HEK293 (cell line): ENCODE measurements around the gene COL5A1.

ENCODE experiments used
- BCL6B ChIP-seq: fragments of 450-650 bp; formaldehyde crosslinking; IDR thresholded peaks from 2 replicates; pipeline ENCODE4 v1.5.1; 2017; ENCODE audit warnings: missing biosample characterization, missing genetic modification characterization
- KLF17 ChIP-seq: fragments of 450-650 bp; formaldehyde crosslinking; IDR thresholded peaks from 2 replicates; pipeline ENCODE4 v1.5.1; 2016; ENCODE audit warnings: missing biosample characterization, missing genetic modification characterization
- MYNN ChIP-seq: fragments of 450-650 bp; formaldehyde crosslinking; IDR thresholded peaks from 2 replicates; pipeline ENCODE4 v1.5.1; 2016; ENCODE audit warnings: missing biosample characterization, missing genetic modification characterization, borderline replicate concordance
- PBX3 ChIP-seq: sonication (generic); formaldehyde crosslinking; IDR thresholded peaks from 2 replicates; pipeline ENCODE4 v1.8.1; 2022; ENCODE audit warnings: mild to moderate bottlenecking, moderate library complexity, missing genetic modification reagents
- TCF7L2 ChIP-seq: IDR thresholded peaks from 2 replicates; pipeline ENCODE4 v1.6.1; 2011; ENCODE audit warnings: low read depth, mild to moderate bottlenecking, inconsistent platforms, low read length, moderate library complexity, borderline replicate concordance
- ZBTB48 ChIP-seq: fragments of 450-650 bp; formaldehyde crosslinking; IDR thresholded peaks from 2 replicates; pipeline ENCODE4 v1.5.1; 2016; ENCODE audit warnings: missing biosample characterization, missing genetic modification characterization
- ZFHX2 ChIP-seq: fragments of 450-650 bp; formaldehyde crosslinking; conservative IDR thresholded peaks from 2 replicates; pipeline ENCODE4 v1.5.1; 2016; ENCODE audit warnings: missing biosample characterization, missing genetic modification characterization
- ZFP37 ChIP-seq: fragments of 450-650 bp; formaldehyde crosslinking; IDR thresholded peaks from 2 replicates; pipeline ENCODE4 v1.5.1; 2016; ENCODE audit warnings: missing biosample characterization, missing genetic modification characterization
- ZIC2 ChIP-seq: fragments of 450-650 bp; formaldehyde crosslinking; IDR thresholded peaks from 2 replicates; pipeline ENCODE4 v1.5.1; 2016; ENCODE audit warnings: missing biosample characterization, missing genetic modification characterization
- ZNF121 ChIP-seq: fragments of 450-650 bp; formaldehyde crosslinking; IDR thresholded peaks from 2 replicates; pipeline ENCODE4 v1.5.1; 2016; ENCODE audit warnings: missing biosample characterization, missing genetic modification characterization
- ZNF133 ChIP-seq: fragments of 450-650 bp; formaldehyde crosslinking; IDR thresholded peaks from 2 replicates; pipeline ENCODE4 v1.5.1; 2016; ENCODE audit warnings: missing biosample characterization, missing genetic modification characterization
- ZNF155 ChIP-seq: fragments of 450-650 bp; formaldehyde crosslinking; IDR thresholded peaks from 2 replicates; pipeline ENCODE4 v1.5.1; 2016; ENCODE audit warnings: missing biosample characterization, missing genetic modification characterization
- ZNF248 ChIP-seq: fragments of 450-650 bp; formaldehyde crosslinking; IDR thresholded peaks from 2 replicates; pipeline ENCODE4 v1.5.1; 2017; ENCODE audit warnings: missing biosample characterization, missing genetic modification characterization
- ZNF354C ChIP-seq: fragments of 450-650 bp; formaldehyde crosslinking; IDR thresholded peaks from 2 replicates; pipeline ENCODE4 v1.5.1; 2016; ENCODE audit warnings: missing biosample characterization, missing genetic modification characterization, low read depth, borderline replicate concordance
- ZNF433 ChIP-seq: fragments of 450-650 bp; formaldehyde crosslinking; IDR thresholded peaks from 2 replicates; pipeline ENCODE4 v1.5.1; 2016; ENCODE audit warnings: missing biosample characterization, missing genetic modification characterization, low read depth
- ZNF561 ChIP-seq: fragments of 450-650 bp; IDR thresholded peaks from 2 replicates; pipeline ENCODE4 v1.5.1; 2018; ENCODE audit warnings: missing biosample characterization, missing genetic modification characterization, borderline replicate concordance
- ZNF596 ChIP-seq: fragments of 450-650 bp; IDR thresholded peaks from 2 replicates; pipeline ENCODE4 v1.5.0; 2018; ENCODE audit warnings: missing biosample characterization, mild to moderate bottlenecking, missing genetic modification characterization, moderate library complexity
- ZNF626 ChIP-seq: fragments of 450-650 bp; sonication (Bioruptor Pico); formaldehyde crosslinking; IDR thresholded peaks from 2 replicates; pipeline ENCODE4 v1.5.1; 2018; ENCODE audit warnings: missing biosample characterization, missing genetic modification characterization, inconsistent platforms
- ZNF660 ChIP-seq: fragments of 450-650 bp; IDR thresholded peaks from 2 replicates; pipeline ENCODE4 v1.5.1; 2018; ENCODE audit warnings: missing biosample characterization, mild to moderate bottlenecking, missing genetic modification characterization
- ZNF701 ChIP-seq: fragments of 450-650 bp; formaldehyde crosslinking; IDR thresholded peaks from 2 replicates; pipeline ENCODE4 v1.5.1; 2016; ENCODE audit warnings: missing biosample characterization, missing genetic modification characterization
- ZNF707 ChIP-seq: fragments of 450-650 bp; formaldehyde crosslinking; IDR thresholded peaks from 2 replicates; pipeline ENCODE4 v1.5.1; 2016; ENCODE audit warnings: missing biosample characterization, missing genetic modification characterization
- TF ChIP-seq, protein P1 (sequence below): fragments of 450-650 bp; formaldehyde crosslinking; IDR thresholded peaks from 2 replicates; pipeline ENCODE4 v1.5.1; 2016; ENCODE audit warnings: missing biosample characterization, missing genetic modification characterization
- TF ChIP-seq, protein P2 (sequence below): fragments of 450-650 bp; formaldehyde crosslinking; IDR thresholded peaks from 2 replicates; pipeline ENCODE4 v1.5.1; 2016; ENCODE audit warnings: missing biosample characterization, missing genetic modification characterization
- TF ChIP-seq, protein P3 (sequence below): fragments of 450-650 bp; formaldehyde crosslinking; IDR thresholded peaks from 2 replicates; pipeline ENCODE4 v1.5.1; 2016; ENCODE audit warnings: missing biosample characterization, missing genetic modification characterization
- TF ChIP-seq, protein P4 (sequence below): fragments of 450-650 bp; IDR thresholded peaks from 2 replicates; pipeline ENCODE4 v1.5.1; 2018; ENCODE audit warnings: missing biosample characterization, mild to moderate bottlenecking, missing genetic modification characterization
- TF ChIP-seq, protein P5 (sequence below): fragments of 450-650 bp; formaldehyde crosslinking; IDR thresholded peaks from 2 replicates; pipeline ENCODE4 v1.5.1; 2016; ENCODE audit warnings: missing biosample characterization, missing genetic modification characterization

COL5A1 gene

DNA sequence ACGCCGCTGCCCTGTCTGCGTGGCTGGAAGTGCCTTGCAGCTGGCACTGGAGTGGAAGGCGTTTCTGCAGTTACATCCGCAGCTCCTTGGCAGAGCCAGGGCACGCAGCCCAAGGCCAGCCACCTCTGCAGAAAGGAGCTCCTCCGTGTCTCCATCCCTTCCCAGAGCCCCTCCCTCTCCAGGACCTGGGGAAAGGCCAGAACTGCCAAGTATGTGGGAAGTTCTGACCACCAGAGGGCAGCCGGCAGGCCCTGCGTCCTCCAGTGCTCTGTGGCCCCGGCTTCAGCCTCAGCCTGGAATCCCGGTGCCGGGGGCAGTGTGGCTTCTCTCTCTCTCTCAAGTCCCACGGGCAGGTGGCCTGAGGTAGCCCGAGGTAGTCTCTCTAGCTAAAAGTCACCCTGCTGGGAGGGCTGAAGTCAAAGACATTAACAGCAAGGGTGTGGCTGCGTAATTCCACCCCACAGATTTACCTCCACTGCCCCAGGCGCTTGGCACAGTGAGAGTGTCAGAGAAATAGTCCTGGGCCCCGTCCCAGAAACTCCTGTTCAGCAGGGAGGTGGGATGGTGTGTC lies 137.3 kb downstream of the COL5A1 start (continued):
- TF ChIP-seq ZNF561 (tag by site-specific recombination) (no peak), PBX3 (CRISPR knock-in tag) (peak; percentile 26; the same call in 1 of the 2 replicates), ZNF354C (tag by site-specific recombination) (no peak), ZNF626 (tag by site-specific recombination) (no peak), ZNF433 (tag by site-specific recombination) (no peak), ZFHX2 (tag by site-specific recombination) (no peak), ZNF133 (tag by site-specific recombination) (no peak), ZNF707 (tag by site-specific recombination) (no peak), BCL6B (tag by site-specific recombination) (no peak), ZNF155 (tag by site-specific recombination) (no peak), ZNF660 (tag by site-specific recombination) (no peak), ZNF121 (tag by site-specific recombination) (no peak), MYNN (tag by site-specific recombination) (no peak), ZIC2 (peak; percentile 70), ZBTB48 (tag by site-specific recombination) (no peak), ZNF248 (no peak), TCF7L2 (no peak), ZFP37 (tag by site-specific recombination) (no peak), ZNF596 (tag by site-specific recombination) (no peak), ZNF701 (no peak), KLF17 (tag by site-specific recombination) (no peak; the same call in 1 of the 2 replicates)
- TF ChIP-seq, protein P1, sequence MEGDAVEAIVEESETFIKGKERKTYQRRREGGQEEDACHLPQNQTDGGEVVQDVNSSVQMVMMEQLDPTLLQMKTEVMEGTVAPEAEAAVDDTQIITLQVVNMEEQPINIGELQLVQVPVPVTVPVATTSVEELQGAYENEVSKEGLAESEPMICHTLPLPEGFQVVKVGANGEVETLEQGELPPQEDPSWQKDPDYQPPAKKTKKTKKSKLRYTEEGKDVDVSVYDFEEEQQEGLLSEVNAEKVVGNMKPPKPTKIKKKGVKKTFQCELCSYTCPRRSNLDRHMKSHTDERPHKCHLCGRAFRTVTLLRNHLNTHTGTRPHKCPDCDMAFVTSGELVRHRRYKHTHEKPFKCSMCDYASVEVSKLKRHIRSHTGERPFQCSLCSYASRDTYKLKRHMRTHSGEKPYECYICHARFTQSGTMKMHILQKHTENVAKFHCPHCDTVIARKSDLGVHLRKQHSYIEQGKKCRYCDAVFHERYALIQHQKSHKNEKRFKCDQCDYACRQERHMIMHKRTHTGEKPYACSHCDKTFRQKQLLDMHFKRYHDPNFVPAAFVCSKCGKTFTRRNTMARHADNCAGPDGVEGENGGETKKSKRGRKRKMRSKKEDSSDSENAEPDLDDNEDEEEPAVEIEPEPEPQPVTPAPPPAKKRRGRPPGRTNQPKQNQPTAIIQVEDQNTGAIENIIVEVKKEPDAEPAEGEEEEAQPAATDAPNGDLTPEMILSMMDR (tag by site-specific recombination), result peak; percentile 75
- TF ChIP-seq, protein P2, sequence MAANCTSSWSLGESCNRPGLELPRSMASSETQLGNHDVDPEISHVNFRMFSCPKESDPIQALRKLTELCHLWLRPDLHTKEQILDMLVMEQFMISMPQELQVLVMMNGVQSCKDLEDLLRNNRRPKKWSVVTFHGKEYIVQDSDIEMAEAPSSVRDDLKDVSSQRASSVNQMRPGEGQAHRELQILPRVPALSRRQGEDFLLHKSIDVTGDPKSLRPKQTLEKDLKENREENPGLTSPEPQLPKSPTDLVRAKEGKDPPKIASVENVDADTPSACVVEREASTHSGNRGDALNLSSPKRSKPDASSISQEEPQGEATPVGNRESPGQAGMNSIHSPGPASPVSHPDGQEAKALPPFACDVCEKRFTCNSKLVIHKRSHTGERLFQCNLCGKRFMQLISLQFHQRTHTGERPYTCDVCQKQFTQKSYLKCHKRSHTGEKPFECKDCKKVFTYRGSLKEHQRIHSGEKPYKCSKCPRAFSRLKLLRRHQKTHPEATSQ (tag by site-specific recombination), result no peak
- TF ChIP-seq, protein P3, sequence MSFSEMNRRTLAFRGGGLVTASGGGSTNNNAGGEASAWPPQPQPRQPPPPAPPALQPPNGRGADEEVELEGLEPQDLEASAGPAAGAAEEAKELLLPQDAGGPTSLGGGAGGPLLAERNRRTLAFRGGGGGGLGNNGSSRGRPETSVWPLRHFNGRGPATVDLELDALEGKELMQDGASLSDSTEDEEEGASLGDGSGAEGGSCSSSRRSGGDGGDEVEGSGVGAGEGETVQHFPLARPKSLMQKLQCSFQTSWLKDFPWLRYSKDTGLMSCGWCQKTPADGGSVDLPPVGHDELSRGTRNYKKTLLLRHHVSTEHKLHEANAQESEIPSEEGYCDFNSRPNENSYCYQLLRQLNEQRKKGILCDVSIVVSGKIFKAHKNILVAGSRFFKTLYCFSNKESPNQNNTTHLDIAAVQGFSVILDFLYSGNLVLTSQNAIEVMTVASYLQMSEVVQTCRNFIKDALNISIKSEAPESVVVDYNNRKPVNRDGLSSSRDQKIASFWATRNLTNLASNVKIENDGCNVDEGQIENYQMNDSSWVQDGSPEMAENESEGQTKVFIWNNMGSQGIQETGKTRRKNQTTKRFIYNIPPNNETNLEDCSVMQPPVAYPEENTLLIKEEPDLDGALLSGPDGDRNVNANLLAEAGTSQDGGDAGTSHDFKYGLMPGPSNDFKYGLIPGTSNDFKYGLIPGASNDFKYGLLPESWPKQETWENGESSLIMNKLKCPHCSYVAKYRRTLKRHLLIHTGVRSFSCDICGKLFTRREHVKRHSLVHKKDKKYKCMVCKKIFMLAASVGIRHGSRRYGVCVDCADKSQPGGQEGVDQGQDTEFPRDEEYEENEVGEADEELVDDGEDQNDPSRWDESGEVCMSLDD (tag by site-specific recombination), result no peak
- TF ChIP-seq, protein P4, sequence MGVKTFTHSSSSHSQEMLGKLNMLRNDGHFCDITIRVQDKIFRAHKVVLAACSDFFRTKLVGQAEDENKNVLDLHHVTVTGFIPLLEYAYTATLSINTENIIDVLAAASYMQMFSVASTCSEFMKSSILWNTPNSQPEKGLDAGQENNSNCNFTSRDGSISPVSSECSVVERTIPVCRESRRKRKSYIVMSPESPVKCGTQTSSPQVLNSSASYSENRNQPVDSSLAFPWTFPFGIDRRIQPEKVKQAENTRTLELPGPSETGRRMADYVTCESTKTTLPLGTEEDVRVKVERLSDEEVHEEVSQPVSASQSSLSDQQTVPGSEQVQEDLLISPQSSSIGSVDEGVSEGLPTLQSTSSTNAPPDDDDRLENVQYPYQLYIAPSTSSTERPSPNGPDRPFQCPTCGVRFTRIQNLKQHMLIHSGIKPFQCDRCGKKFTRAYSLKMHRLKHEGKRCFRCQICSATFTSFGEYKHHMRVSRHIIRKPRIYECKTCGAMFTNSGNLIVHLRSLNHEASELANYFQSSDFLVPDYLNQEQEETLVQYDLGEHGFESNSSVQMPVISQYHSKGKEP (tag by site-specific recombination), result no peak
- TF ChIP-seq, protein P5, sequence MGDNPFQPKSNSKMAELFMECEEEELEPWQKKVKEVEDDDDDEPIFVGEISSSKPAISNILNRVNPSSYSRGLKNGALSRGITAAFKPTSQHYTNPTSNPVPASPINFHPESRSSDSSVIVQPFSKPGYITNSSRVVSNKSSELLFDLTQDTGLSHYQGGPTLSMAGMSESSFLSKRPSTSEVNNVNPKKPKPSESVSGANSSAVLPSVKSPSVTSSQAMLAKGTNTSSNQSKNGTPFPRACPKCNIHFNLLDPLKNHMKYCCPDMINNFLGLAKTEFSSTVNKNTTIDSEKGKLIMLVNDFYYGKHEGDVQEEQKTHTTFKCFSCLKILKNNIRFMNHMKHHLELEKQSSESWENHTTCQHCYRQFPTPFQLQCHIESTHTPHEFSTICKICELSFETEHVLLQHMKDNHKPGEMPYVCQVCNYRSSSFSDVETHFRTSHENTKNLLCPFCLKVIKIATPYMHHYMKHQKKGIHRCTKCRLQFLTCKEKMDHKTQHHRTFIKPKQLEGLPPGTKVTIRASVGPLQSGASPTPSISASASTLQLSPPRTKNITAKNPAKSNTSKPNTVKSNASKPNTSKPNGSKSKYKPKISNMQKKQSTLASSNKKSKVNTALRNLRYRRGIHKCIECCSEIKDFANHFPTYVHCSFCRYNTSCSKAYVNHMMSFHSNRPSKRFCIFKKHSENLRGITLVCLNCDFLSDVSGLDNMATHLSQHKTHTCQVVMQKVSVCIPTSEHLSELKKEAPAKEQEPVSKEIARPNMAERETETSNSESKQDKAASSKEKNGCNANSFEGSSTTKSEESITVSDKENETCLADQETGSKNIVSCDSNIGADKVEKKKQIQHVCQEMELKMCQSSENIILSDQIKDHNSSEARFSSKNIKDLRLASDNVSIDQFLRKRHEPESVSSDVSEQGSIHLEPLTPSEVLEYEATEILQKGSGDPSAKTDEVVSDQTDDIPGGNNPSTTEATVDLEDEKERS (tag by site-specific recombination), result no peak
